Left lung (tissue), 10 donors: ENCODE measurements around the gene CAMTA1. TPM values are rescaled to one million over a fixed set of nuclear protein-coding genes. Genes with fewer than 3 reads are reported as not detected.

Experiments
- ATAC-seq: fragments of 200-7000 bp; cut with Tn5 transposase; one replicate; pipeline ENCODE4 v1.9.1; 2020; ENCODE audit warnings: moderate library complexity
- DNase-seq, 4 donors: peaks; one replicate each; pipeline ENCODE4 v3.0.0-alpha.2; 2013 to 2020
- H3K27ac ChIP-seq, 2 donors: fragments of 200-600 bp; sonication (generic) in 1 of 2; one replicate each; pipeline versions ENCODE4 v1.5.0 to v1.8.0; 2020 to 2021
- H3K27me3 ChIP-seq, 2 donors: fragments of 200-600 bp; sonication (generic) in 1 of 2; one replicate each; pipeline versions ENCODE4 v1.5.0 to v1.8.0; 2020 to 2021
- H3K36me3 ChIP-seq, 2 donors: fragments of 200-600 bp; sonication (generic) in 1 of 2; one replicate each; pipeline versions ENCODE4 v1.5.0 to v1.8.0; 2020 to 2021
- H3K4me1 ChIP-seq, 2 donors: fragments of 200-600 bp; one replicate each; pipeline ENCODE4 v1.8.0; 2021
- H3K4me3 ChIP-seq, 2 donors: fragments of 200-600 bp; sonication (generic) in 1 of 2; one replicate each; pipeline versions ENCODE4 v1.5.0 to v1.8.0; 2020 to 2021; ENCODE audit warnings: mild to moderate bottlenecking in 1 of 2
- H3K9me3 ChIP-seq, 2 donors: fragments of 200-600 bp; sonication (generic) in 1 of 2; one replicate each; pipeline versions ENCODE4 v1.5.0 to v1.8.0; 2020 to 2021
- CTCF ChIP-seq, 2 donors: fragments of 200-600 bp; sonication (generic) in 1 of 2; IDR thresholded peaks; one replicate each; pipeline versions ENCODE4 v1.5.0 to v1.8.0; 2021; ENCODE audit warnings: antibody characterized with exemption in 2 of 2
- intact Hi-C, 2 donors: fragments of 100-400 bp; cut with DNase I; formaldehyde crosslinking; loops; one replicate each; pipeline versions ENCODE4 v1.11.2 to v1.14.2; 2022
- polyA plus RNA-seq, 6 donors: library from polyadenylated mRNA; unstranded; fragments of 120-200 nt; gene quantifications; one replicate each; pipeline ENCODE4 v1.2.1, GENCODE V29; 2013; ENCODE audit not compliant: insufficient read length in 6 of 6
- total RNA-seq, 2 donors: library from RNA; stranded (reverse); fragmentation: NEBNext Ultra II Directional; extraction: Animal tissue kit (Norgen Biotek cat#: 25700); gene quantifications; one replicate each; pipeline ENCODE4 v1.2.1, GENCODE V29; 2021
- donor health status: DM: no; HTN: yes; CAD: no.
- donor health status: DM: no; HTN: no; CAD: no.

Gene CAMTA1
- total and polyA plus RNA-seq, 8 donors = 42.7 to 69.1 (median 49.4) TPM

- H3K4me1 ChIP-seq = peaks cover 0 to 3% of the 10 kb centered on the region in 2 donors
- peak in 1 of 4 donors; percentile 20 for DNase-seq
- no peak for ATAC-seq
- no peak for TF ChIP-seq CTCF (IDR thresholded peaks at IDR 0.05)
- no peaks in the 10 kb centered on the region for H3K36me3 ChIP-seq
- H3K4me3 ChIP-seq = no peak overlapping the region
- H3K27ac ChIP-seq = no peak overlapping the region
- no peaks in the 10 kb centered on the region for H3K9me3 ChIP-seq
- intact Hi-C loops = no loop called here
- H3K27me3 ChIP-seq = peaks cover 0 to 12% of the 10 kb centered on the region in 2 donors
Measured at GRCh38 chr1:7538033-7538432, 752.8 kb downstream of the CAMTA1 start.

- intact Hi-C loops = no loop called here
- no peak for TF ChIP-seq CTCF (IDR thresholded peaks at IDR 0.05)
- DNase-seq = no peak
Measured at GRCh38 chr1:7538849-7539768, 753.9 kb downstream of the CAMTA1 start.

GRCh38 chr1:7539769-7540175 is 754.5 kb downstream of the CAMTA1 start:
- H3K27ac ChIP-seq = no peak overlapping the region
- TF ChIP-seq CTCF (IDR thresholded peaks at IDR 0.05) = peak; percentile 41 to 42
- ATAC-seq (peak; percentile 95), DNase-seq (peak in 2 of 4 donors; percentile 49 to 78)
- H3K9me3 ChIP-seq = no peaks in the 10 kb centered on the region
- no peaks in the 10 kb centered on the region for H3K4me1 ChIP-seq
- peaks cover 0 to 12% of the 10 kb centered on the region in 2 donors for H3K27me3 ChIP-seq
- H3K36me3 ChIP-seq = no peaks in the 10 kb centered on the region
- intact Hi-C loops = no loop called here
- H3K4me3 ChIP-seq = no peak overlapping the region

More at GRCh38 chr1:7538849-7539768, 753.9 kb downstream of the CAMTA1 start:
- H3K27ac ChIP-seq = no peak overlapping the region
- peaks cover 0 to 12% of the 10 kb centered on the region in 2 donors for H3K27me3 ChIP-seq
- H3K4me1 ChIP-seq = peaks cover 0 to under 1% of the 10 kb centered on the region in 2 donors
- no peaks in the 10 kb centered on the region for H3K36me3 ChIP-seq
- no peak for ATAC-seq
- H3K9me3 ChIP-seq = no peaks in the 10 kb centered on the region
- no peak overlapping the region for H3K4me3 ChIP-seq

- H3K27me3 ChIP-seq = peaks cover 0 to 7% of the 10 kb centered on the region in 2 donors
- H3K36me3 ChIP-seq = no peaks in the 10 kb centered on the region
- no peak for TF ChIP-seq CTCF (IDR thresholded peaks at IDR 0.05)
- no peaks in the 10 kb centered on the region for H3K4me1 ChIP-seq
- intact Hi-C loops = no loop called here
- no peak overlapping the region for H3K4me3 ChIP-seq
- no peak overlapping the region for H3K27ac ChIP-seq
- no peaks in the 10 kb centered on the region for H3K9me3 ChIP-seq
- ATAC-seq = no peak
- DNase-seq = no peak
Measured at GRCh38 chr1:7540816-7541215, 755.6 kb downstream of the CAMTA1 start.

- Histone ChIP-seq H3K27me3 (peaks cover 0 to 2% of the 10 kb centered on the region in 2 donors), H3K4me1 (no peaks in the 10 kb centered on the region), H3K9me3 (no peaks in the 10 kb centered on the region), H3K27ac (no peak overlapping the region), H3K36me3 (no peaks in the 10 kb centered on the region), H3K4me3 (no peak overlapping the region)
- TF ChIP-seq CTCF (IDR thresholded peaks at IDR 0.05) = no peak
- no peak for ATAC-seq
- peak in 1 of 4 donors; percentile 24 for DNase-seq
- intact Hi-C loops = no loop called here
Measured at GRCh38 chr1:7541629-7542028, 756.4 kb downstream of the CAMTA1 start.
